Right ventricle myocardium inferior (tissue), 1 donor: Measurements from ENCODE around the gene KCNJ5. TPM values are rescaled to one million over a fixed set of nuclear protein-coding genes. Genes with fewer than 3 reads are reported as not detected.

Experiments used
- ATAC-seq: fragments of 200-7000 bp; cut with Tn5 transposase; one replicate; pipeline ENCODE4 v1.9.1; 2020; ENCODE audit warnings: mild to moderate bottlenecking, moderate library complexity
- DNase-seq: peaks from one replicate; pipeline ENCODE4 v3.0.0; 2021; ENCODE audit errors: missing footprints
- intact Hi-C: fragments of 100-400 bp; cut with DNase I; formaldehyde crosslinking; loops from one replicate; pipeline ENCODE4 v1.11.0; 2022
- total RNA-seq: library from RNA; stranded (reverse); fragmentation: NEBNext Ultra II Directional; extraction: Animal tissue kit (Norgen Biotek cat#: 25700); gene quantifications from one replicate; pipeline ENCODE4 v1.2.1, GENCODE V29; 2021
- donor health status: DM: no; HTN: yes; CAD: no; lungs with severe emphysema.

The KCNJ5 gene
- total RNA-seq, 1 donor from 2014 or later, result 7.5 TPM

DNA sequence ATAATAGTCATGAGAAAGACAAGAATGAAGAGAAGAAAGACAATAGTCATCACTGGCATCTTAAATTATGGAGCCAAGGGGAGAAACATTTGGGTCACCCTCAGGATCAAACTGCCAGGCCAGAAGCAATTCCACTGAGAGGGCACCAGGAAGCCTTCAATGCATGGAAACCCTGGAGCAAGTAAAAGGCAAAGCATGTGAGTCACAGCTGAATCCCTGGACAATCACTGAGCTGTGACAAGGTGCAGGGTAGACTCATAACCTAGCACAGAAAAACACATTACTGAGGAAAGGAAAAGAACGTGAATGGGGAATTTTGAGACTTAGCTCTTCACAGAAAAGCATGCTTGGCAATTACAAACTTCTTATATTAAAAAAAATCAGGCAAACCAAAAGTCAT, 25.7 kb upstream of the KCNJ5 start:
- DNase-seq, result no peak
- intact Hi-C loops, result loop anchor here (10.0 kb wide), 1 partner anchor 831 kb away; no protein-coding TSS in a partner anchor
- no peak for ATAC-seq

GRCh38 chr11:128867277-128867676, 23.9 kb upstream of the KCNJ5 start, which contains the start of gene KCNJ1:
Gene KCNJ1, minus strand, starts transcription at chr11:128867296. Its CDS starts 27,053 bp downstream, at chr11:128840243.
- ATAC-seq (no peak), DNase-seq (no peak)
- intact Hi-C loops, result loop anchor here (10.0 kb wide), 1 partner anchor 832 kb away; no protein-coding TSS in a partner anchor

DNA sequence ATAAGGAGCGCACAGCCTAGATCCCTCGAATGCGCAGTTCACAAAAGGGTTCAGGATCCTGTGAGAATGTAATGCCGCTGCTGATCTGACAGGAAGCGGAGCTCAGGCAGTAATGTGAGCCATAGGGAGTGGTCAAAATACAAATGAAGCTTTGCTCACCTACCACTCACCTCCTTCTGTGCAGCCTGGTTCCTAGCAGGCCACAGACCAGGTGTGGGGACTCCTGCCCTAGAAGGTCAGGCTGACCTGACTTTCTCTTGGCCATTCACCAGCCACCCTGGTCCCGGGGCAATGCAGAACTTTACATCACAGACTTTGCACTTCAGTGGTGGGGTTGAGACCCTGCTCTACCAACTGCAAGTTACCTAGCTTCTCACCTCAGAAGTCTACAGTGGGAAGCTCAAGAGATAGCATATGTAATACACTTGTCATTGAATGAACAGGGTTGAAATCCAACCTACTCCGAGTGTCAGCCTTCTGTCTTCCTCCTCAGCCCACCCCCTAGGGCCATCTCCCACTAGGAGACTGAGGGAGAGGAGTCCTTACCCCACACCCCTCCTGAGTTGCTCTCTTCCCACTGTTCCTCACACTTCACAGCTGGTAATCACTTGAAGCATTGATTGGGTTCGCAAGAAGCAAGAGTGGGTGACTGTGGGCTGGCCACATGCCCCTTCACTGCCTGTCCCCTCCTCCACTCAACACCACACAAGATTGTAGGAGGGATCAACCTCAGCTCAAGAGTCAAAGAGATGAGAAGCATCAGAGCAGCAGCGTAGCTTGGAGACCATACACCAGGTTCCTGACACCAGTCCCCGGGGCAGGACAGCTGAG, 22.1 kb upstream of the KCNJ5 start:
- ATAC-seq (no peak), DNase-seq (no peak)
- intact Hi-C loops, result loop anchor here (10.0 kb wide), 1 partner anchor 834 kb away; no protein-coding TSS in a partner anchor

DNA sequence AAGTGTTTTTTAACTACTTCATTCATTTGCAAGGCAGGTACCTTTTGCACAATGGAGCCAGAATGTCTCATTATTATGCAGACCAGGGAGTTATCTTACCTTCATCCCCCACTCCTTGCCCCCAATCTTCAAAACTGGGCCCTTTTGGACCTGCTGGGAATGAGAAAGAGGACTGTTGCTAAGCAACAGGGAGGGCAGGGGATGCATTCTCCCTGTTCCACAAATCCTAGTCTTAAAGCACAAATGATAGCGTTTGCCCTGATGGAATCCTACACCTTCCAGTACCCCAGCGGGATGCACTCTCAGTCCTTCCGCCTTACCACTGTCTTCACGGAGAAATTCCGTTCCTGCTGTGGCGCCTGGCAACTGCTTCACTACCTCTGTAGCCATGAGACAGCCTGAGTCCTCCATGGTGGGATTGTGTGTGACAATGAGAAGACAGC, 20.0 kb upstream of the KCNJ5 start:
- intact Hi-C loops, result no loop called here
- DNase-seq (no peak), ATAC-seq (no peak)

- DNase-seq, result no peak
- no peak for ATAC-seq
- intact Hi-C loops, result no loop called here
Measured at GRCh38 chr11:128872094-128872493, 19.1 kb upstream of the KCNJ5 start.

DNA sequence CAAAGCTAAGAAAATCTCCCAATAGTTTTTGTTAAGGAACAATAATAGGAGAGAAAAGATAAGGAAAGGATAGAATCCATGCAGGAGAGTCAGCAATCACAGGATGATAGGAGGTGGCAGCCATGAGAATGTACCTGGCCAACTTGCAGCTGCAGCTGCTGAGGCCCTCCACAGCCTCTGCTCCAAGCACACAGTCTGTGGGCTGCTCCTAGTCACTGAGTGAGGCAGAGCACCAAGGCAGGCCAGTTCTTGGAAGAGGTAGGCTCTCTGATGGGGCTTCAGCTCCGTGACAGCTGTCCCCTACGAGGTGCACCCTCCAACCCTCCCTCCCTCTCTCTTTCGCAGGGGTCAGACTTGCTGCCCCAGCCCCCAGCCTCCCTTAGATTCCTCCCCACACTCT, 18.6 kb upstream of the KCNJ5 start:
- intact Hi-C loops, result no loop called here
- no peak for DNase-seq
- no peak for ATAC-seq

GRCh38 chr11:128874427-128874826, 16.7 kb upstream of the KCNJ5 start:
- no peak for ATAC-seq
- DNase-seq, result no peak
- intact Hi-C loops, result no loop called here

GRCh38 chr11:128876133-128876650, 15.0 kb upstream of the KCNJ5 start:
- intact Hi-C loops, result no loop called here
- DNase-seq (no peak), ATAC-seq (no peak)

- DNase-seq (no peak), ATAC-seq (no peak)
- intact Hi-C loops, result no loop called here
Measured at GRCh38 chr11:128877726-128878125, 13.4 kb upstream of the KCNJ5 start.

GRCh38 chr11:128878455-128878854, 12.7 kb upstream of the KCNJ5 start:
- intact Hi-C loops, result no loop called here
- DNase-seq, result no peak
- ATAC-seq, result no peak

- intact Hi-C loops, result loop anchor here (10.0 kb wide), 1 partner anchor 455 kb away; no protein-coding TSS in a partner anchor
- DNase-seq (no peak), ATAC-seq (no peak)
Measured at GRCh38 chr11:128879817-128880216, 11.3 kb upstream of the KCNJ5 start.

DNA sequence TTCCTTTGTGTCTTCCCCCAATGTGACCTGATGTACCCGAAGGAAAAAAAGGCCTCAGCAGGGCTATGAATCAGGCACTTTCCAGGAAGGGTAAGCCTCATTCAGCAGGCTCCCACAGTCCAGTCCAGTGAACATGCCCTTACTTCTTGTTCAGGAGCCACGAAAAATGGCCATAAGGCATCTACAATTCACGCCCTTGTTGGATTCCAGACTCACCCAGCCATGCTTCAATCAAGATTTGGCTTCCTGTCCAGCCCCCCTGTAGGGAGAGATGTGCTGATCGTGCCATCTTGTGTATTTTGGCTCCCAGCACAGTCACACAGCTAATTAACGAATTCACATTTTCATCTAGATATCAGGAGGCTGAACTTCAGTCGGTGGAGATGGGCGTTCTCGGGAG, 9.9 kb upstream of the KCNJ5 start:
- DNase-seq (no peak), ATAC-seq (no peak)
- intact Hi-C loops, result loop anchor here (10.0 kb wide), 1 partner anchor 454 kb away; no protein-coding TSS in a partner anchor

GRCh38 chr11:128882451-128882850, 8.7 kb upstream of the KCNJ5 start:
- ATAC-seq (no peak), DNase-seq (no peak)
- intact Hi-C loops, result loop anchor here (10.0 kb wide), 1 partner anchor 452 kb away; no protein-coding TSS in a partner anchor

DNA sequence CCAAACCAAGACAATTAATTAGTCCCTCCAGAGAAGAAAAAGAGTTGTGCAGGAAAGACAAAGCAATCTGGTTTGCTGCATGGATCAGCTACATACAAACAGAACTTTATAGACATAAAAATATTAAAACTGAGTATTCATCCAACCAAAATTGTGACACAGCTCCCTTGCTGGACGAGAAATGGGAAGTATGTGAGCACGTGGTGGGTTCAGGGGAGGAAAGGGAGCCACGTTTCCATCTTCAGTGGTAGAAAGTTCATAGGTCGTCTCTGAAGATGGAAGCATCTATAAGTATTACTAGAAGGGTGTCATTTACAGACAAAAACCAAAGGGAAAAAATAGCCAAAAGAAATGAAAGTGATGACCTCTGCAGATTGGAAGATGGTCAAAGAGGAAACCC, 7.1 kb upstream of the KCNJ5 start:
- no peak for DNase-seq
- intact Hi-C loops, result loop anchor here (1.0 to 10.0 kb wide), 3 partner anchors 21 to 451 kb away; no protein-coding TSS in a partner anchor
- no peak for ATAC-seq

GRCh38 chr11:128884703-128885338, 6.3 kb upstream of the KCNJ5 start:
- ATAC-seq (peak; percentile 80), DNase-seq (no peak)
- intact Hi-C loops, result loop anchor here (1.0 to 10.0 kb wide), 3 partner anchors 20 to 450 kb away; no protein-coding TSS in a partner anchor

- DNase-seq (no peak), ATAC-seq (peak; percentile 34)
- intact Hi-C loops, result loop anchor here (10.0 kb wide), 1 partner anchor 448 kb away; no protein-coding TSS in a partner anchor
Measured at GRCh38 chr11:128886406-128887124, 4.6 kb upstream of the KCNJ5 start.

GRCh38 chr11:128888034-128888985, 2.8 kb upstream of the KCNJ5 start:
- no peak for DNase-seq
- ATAC-seq, result no peak
- intact Hi-C loops, result loop anchor here (10.0 kb wide), 1 partner anchor 446 kb away; no protein-coding TSS in a partner anchor
